Upper lobe of left lung (tissue), 6 donors: ENCODE measurements around the gene FGF21. TPM values are rescaled to one million over a fixed set of nuclear protein-coding genes. Genes with fewer than 3 reads are reported as not detected.

ENCODE experiments used
- ATAC-seq, 2 donors: fragments of 200-7000 bp; cut with Tn5 transposase; one replicate each; pipeline ENCODE4 v1.9.1; 2022; ENCODE audit warnings: mild to moderate bottlenecking in 2 of 2, moderate library complexity in 2 of 2; ENCODE audit not compliant: low FRiP score in 2 of 2
- DNase-seq, 2 donors: peaks; one replicate each; pipeline ENCODE4 v3.0.0-alpha.2; 2019 to 2020
- H3K27ac ChIP-seq, 4 donors: fragments of 200-600 bp; sonication (generic); one replicate each; pipeline ENCODE4 v1.5.1; 2016 to 2019
- H3K27me3 ChIP-seq, 4 donors: fragments of 200-600 bp; sonication (generic); one replicate each; pipeline ENCODE4 v1.5.1; 2017 to 2019
- H3K36me3 ChIP-seq, 4 donors: fragments of 200-600 bp; sonication (generic); one replicate each; pipeline ENCODE4 v1.5.1; 2016 to 2019
- H3K4me1 ChIP-seq, 4 donors: fragments of 200-600 bp; sonication (generic); one replicate each; pipeline ENCODE4 v1.5.1; 2018 to 2019
- H3K4me3 ChIP-seq, 4 donors: fragments of 200-600 bp; sonication (generic); one replicate each; pipeline ENCODE4 v1.5.1; 2017 to 2019; ENCODE audit warnings: mild to moderate bottlenecking in 2 of 4, moderate library complexity in 1 of 4
- H3K9me3 ChIP-seq, 4 donors: fragments of 200-600 bp; sonication (generic); one replicate each; pipeline ENCODE4 v1.5.1; 2018 to 2019
- EP300 ChIP-seq, 4 donors: sonication (generic); formaldehyde crosslinking; IDR thresholded peaks; one replicate each; pipeline ENCODE4 v1.5.1; 2017; ENCODE audit warnings: antibody characterized with exemption in 4 of 4, control low read depth in 2 of 4
- POLR2A ChIP-seq, 4 donors: fragments of 450-650 bp; IDR thresholded peaks; one replicate each; pipeline ENCODE4 v1.5.1; 2016 to 2017; ENCODE audit warnings: antibody characterized with exemption in 4 of 4, mild to moderate bottlenecking in 2 of 4
- POLR2AphosphoS5 ChIP-seq, 2 donors: sonication (generic); formaldehyde crosslinking; IDR thresholded peaks; one replicate each; pipeline ENCODE4 v1.5.1; 2017; ENCODE audit warnings: antibody characterized with exemption in 2 of 2
- WGBS, 2 donors: methylation state at CpG; one replicate each; pipeline ENCODE4 v1.1.5; 2017 to 2018; 5-methylcytosine and 5-hydroxymethylcytosine counted together
- total RNA-seq, 6 donors: library from RNA; depleted of rRNA in 4 of 6; stranded (reverse); fragments of >200 nt in 4 of 6; gene quantifications; one replicate each; pipeline versions ENCODE4 v1.1.0 to v1.2.1, GENCODE V29; 2016 to 2021
- TF ChIP-seq, protein P1 (sequence below), 6 experiments: fragments of 450-650 bp in 4 of 6; fragments of 200-600 bp in 2 of 6; sonication (generic) in 2 of 6; IDR thresholded peaks; one replicate each; pipeline ENCODE4 v1.5.1; 2016 to 2019; ENCODE audit warnings: antibody characterized with exemption in 6 of 6
- donor health status: DM: no; HTN: no; CAD: no; lungs with moderate emphysema.
- donor health status: DM: no; HTN: yes; CAD: no; lungs with severe emphysema.

Gene FGF21
- total RNA-seq, 6 donors from 2014 or later, result not detected

DNA sequence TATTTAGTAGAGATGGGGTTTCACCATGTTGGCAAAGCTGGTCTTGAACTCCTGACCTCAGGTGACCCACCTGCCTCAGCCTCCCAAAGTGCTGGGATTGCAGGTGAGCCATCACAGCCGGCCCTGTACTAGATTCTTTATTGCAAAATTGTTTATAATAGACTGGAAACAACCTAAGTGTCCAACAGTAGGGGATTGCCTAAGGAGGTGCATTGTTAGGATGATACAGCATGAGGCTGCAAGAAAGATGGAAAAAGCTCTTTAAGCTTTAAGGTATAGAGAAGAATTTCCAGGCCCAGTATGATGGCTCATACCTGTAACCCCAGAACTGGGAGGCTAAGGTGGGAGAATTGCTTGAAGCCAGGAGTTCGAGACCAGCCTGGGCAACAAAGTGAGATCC, 47.3 kb downstream of the FGF21 start:
- no peak overlapping the region for H3K4me3 ChIP-seq
- no peak for TF ChIP-seq POLR2AphosphoS5 (IDR thresholded peaks at IDR 0.05)
- no peak for TF ChIP-seq POLR2A (IDR thresholded peaks at IDR 0.05)
- ATAC-seq (no peak), DNase-seq (no peak)
- H3K36me3 ChIP-seq, result peaks cover 0 to 17% (median 8%) of the 10 kb centered on the region in 4 donors
- no peaks in the 10 kb centered on the region for H3K9me3 ChIP-seq
- no peaks in the 10 kb centered on the region for H3K4me1 ChIP-seq
- 94 to 97% methylated on average over 2 of the region's 2 CpGs for WGBS, 2 donors
- H3K27ac ChIP-seq, result no peak overlapping the region
- no peaks in the 10 kb centered on the region for H3K27me3 ChIP-seq

DNA sequence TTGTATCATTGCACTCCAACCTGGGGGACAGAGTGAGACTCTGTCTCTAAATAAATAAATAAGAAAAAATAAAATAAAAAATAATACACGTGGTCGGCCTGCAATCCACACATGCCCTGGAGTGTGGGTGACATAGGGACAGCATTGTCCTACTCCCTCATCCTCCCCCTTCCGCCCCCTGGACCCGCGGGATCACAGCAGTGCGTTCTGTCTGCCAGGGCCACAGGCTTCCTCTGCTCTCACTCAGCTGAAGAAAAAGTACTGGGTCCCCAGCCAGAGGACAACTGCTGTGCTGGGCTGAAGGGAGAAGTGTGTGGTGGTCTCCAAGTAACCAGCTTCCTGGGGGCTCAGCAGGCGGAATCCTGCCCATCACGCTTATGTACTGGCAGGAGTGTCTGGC, 49.2 kb downstream of the FGF21 start:
- Histone ChIP-seq H3K36me3 (peaks cover 0 to 10% (median 5%) of the 10 kb centered on the region in 4 donors), H3K4me1 (peaks cover 0 to 5% (median 2%) of the 10 kb centered on the region in 4 donors), H3K9me3 (no peaks in the 10 kb centered on the region), H3K27ac (no peak overlapping the region), H3K27me3 (no peaks in the 10 kb centered on the region), H3K4me3 (no peak overlapping the region)
- TF ChIP-seq POLR2A (IDR thresholded peaks at IDR 0.05), result no peak
- no peak for TF ChIP-seq EP300 (IDR thresholded peaks at IDR 0.05)
- TF ChIP-seq POLR2AphosphoS5 (IDR thresholded peaks at IDR 0.05), result no peak
- TF ChIP-seq, protein P1, sequence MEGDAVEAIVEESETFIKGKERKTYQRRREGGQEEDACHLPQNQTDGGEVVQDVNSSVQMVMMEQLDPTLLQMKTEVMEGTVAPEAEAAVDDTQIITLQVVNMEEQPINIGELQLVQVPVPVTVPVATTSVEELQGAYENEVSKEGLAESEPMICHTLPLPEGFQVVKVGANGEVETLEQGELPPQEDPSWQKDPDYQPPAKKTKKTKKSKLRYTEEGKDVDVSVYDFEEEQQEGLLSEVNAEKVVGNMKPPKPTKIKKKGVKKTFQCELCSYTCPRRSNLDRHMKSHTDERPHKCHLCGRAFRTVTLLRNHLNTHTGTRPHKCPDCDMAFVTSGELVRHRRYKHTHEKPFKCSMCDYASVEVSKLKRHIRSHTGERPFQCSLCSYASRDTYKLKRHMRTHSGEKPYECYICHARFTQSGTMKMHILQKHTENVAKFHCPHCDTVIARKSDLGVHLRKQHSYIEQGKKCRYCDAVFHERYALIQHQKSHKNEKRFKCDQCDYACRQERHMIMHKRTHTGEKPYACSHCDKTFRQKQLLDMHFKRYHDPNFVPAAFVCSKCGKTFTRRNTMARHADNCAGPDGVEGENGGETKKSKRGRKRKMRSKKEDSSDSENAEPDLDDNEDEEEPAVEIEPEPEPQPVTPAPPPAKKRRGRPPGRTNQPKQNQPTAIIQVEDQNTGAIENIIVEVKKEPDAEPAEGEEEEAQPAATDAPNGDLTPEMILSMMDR (IDR thresholded peaks at IDR 0.05), result no peak
- DNase-seq, result no peak
- no peak for ATAC-seq
- 70 to 95% methylated on average over 8 of the region's 8 CpGs for WGBS, 2 donors

DNA sequence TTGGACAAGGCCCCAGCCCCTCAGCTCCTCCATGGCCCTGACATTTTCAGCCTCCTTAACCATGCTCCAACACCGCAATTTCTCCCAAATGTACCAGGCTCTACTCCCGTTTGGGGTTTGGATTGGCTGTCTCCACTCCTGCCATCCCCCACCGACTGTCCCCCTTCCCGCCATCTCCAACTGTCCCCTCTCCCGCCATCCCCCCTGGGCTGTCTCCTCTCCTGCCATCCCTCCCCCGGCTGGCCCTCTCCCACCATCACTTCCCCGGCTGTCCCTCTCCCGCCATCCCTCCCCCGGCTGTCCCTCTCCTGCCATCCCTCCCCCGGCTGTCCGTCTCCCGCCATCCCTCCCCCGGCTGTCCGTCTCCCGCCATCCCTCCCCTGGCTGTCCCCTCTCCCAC, 50.1 kb downstream of the FGF21 start:
- Histone ChIP-seq H3K27ac (no peak overlapping the region), H3K4me1 (peaks cover 4 to 14% (median 9%) of the 10 kb centered on the region in 4 donors), H3K27me3 (no peaks in the 10 kb centered on the region), H3K36me3 (peaks cover 0 to 7% (median 2%) of the 10 kb centered on the region in 4 donors), H3K4me3 (no peak overlapping the region), H3K9me3 (no peaks in the 10 kb centered on the region)
- TF ChIP-seq POLR2A (IDR thresholded peaks at IDR 0.05) (no peak), EP300 (IDR thresholded peaks at IDR 0.05) (no peak), POLR2AphosphoS5 (IDR thresholded peaks at IDR 0.05) (no peak)
- TF ChIP-seq, protein P1 (IDR thresholded peaks at IDR 0.05), result no peak
- DNase-seq (no peak), ATAC-seq (no peak)
- 82 to 93% methylated on average over 9 to 10 of the region's 15 CpGs for WGBS, 2 donors

DNA sequence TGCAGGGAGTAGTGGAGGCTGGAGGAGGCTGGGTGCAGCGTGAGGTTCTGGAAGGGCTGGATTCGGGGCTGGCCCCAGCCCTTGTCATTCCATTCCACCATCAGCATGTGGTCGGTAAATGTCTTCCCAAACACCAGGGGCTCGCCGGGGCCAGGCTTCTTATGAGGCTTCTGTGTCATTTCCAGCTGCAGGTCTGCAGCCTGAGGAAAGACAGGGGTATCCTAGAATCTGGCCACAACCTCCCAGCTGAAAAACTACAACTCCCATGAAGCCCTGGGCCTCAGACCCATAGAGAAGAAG, 51.1 kb downstream of the FGF21 start:
- peaks cover 4 to 20% (median 11%) of the 10 kb centered on the region in 4 donors for H3K4me1 ChIP-seq
- WGBS, 2 donors, result 84 to 93% methylated on average over 2 to 5 of the region's 5 CpGs
- H3K4me3 ChIP-seq, result no peak overlapping the region
- H3K27ac ChIP-seq, result no peak overlapping the region
- ATAC-seq, result no peak
- peaks cover 0 to 7% (median 2%) of the 10 kb centered on the region in 4 donors for H3K36me3 ChIP-seq
- no peak for TF ChIP-seq POLR2AphosphoS5 (IDR thresholded peaks at IDR 0.05)
- no peak for TF ChIP-seq EP300 (IDR thresholded peaks at IDR 0.05)
- TF ChIP-seq, protein P1 (IDR thresholded peaks at IDR 0.05), result no peak
- TF ChIP-seq POLR2A (IDR thresholded peaks at IDR 0.05), result no peak
- H3K9me3 ChIP-seq, result no peaks in the 10 kb centered on the region
- H3K27me3 ChIP-seq, result no peaks in the 10 kb centered on the region
- DNase-seq, result peak; percentile 36 to 42

DNA sequence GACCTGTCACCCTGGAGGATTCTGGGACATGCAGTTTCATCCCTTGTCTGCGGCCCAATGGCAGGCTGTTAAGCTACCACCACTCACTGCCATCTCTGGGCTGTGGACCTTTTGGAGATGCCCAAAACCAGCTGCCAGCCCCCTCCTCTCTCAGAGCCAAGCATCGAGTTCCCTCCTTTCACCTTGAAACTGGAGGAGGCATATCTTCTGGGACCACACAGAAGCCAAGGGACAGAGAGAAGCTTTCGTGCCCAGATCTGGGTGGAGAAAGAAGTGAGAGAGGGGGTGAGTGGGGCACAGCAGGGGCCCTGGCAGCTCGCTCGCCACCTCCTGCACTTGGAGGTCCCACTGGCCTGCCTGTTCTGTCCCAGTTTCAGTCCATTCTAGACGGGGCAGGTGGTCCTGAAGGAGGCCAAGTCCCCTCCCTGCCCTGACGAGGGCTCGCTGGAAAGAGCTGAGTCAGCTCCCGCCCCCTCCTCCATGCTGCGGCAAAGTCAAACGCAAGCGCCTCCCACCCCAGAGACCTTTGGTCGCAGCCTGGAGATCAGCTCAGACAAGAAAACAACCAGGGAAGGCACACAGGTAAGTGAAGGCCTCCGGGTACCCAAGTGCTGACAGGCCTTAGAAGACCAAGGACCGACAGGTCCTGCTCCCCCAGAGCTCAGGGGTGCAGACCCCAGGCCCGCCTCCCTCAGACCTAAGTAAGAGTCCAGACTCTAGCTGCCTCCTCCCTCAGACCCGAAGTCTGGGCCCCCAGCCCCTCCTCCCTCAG, 51.7 kb downstream of the FGF21 start:
- Histone ChIP-seq H3K9me3 (no peaks in the 10 kb centered on the region), H3K27me3 (no peaks in the 10 kb centered on the region), H3K27ac (no peak overlapping the region), H3K4me3 (no peak overlapping the region), H3K4me1 (peaks cover 4 to 25% (median 17%) of the 10 kb centered on the region in 4 donors), H3K36me3 (peaks cover 0 to 7% (median 2%) of the 10 kb centered on the region in 4 donors)
- DNase-seq (peak in 1 of 2 donors; percentile 53), ATAC-seq (peak in 1 of 2 donors; percentile 42)
- no peak for TF ChIP-seq POLR2AphosphoS5 (IDR thresholded peaks at IDR 0.05)
- no peak for TF ChIP-seq POLR2A (IDR thresholded peaks at IDR 0.05)
- TF ChIP-seq, protein P1 (IDR thresholded peaks at IDR 0.05), result no peak
- TF ChIP-seq EP300 (IDR thresholded peaks at IDR 0.05), result no peak
- WGBS, 2 donors, result 85 to 89% methylated on average over 10 to 17 of the region's 17 CpGs
